Measurements from ENCODE around the gene FBXL19. TPM values are rescaled to one million over a fixed set of nuclear protein-coding genes. Genes with fewer than 3 reads are reported as not detected.

FBXL19 gene
- total and polyA plus RNA-seq, 2 of the 13 experiments (the other 11 are each of a cell fraction or from before 2014, with no cell fraction given) = 6.0 to 13.7 TPM

DNA sequence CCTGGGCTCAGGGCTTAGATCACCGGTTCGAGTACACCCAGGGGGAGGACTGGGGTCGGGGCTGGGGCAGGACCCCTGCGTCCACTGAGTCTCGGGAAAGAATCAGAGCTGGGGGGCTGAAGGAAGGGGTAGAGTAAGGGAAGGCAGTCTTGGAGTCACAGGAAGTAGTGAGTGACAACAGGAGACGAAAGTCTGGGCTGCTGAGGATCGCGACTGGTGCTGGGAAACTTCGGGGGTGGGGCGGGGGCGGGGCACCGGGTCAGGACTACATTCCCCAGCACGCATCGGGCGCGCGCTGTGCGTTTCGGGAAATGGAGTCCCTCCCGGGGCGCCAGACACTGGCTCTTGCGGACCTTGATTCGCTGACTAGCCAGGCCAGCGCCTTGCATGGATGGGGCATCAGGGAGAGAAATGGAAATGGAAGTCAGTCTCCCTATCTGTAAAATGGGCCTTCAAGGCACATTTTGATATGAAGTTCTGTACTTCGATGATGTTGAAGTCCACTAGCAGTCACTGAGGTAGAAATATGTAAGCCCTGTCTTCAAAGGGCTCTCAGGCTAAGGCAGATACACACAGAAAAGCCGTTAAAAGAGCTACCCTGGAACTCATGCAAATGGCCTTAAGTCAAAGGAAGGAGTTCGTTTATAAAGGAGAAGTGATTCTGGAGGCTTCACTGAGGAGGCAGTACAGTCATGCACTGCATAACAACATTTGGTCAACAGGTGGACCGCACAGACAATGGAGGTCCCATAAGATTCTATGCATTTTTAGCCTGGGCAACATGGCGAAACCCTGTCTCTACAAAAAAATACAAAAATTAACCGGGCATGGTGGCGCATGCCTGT is 26.3 kb upstream of the FBXL19 start (continued):
- TF ChIP-seq THYN1 (CRISPR knock-in tag; IDR thresholded peaks at IDR 0.05; ENCODE audit: borderline replicate concordance, low read depth) (no peak), ZBTB7A (CRISPR knock-in tag; IDR thresholded peaks at IDR 0.05) (no peak), SRF (IDR thresholded peaks at IDR 0.05; ENCODE audit: low read depth, low read length) (0 out of 2 replicates have a peak, but pooled peaks have one; percentile 16), ZNF564 (CRISPR knock-in tag; IDR thresholded peaks at IDR 0.05) (no peak), ZNF547 (CRISPR knock-in tag; IDR thresholded peaks at IDR 0.05) (no peak), ZFP36L1 (CRISPR knock-in tag; IDR thresholded peaks at IDR 0.05) (peak; percentile 34; the same call in 1 of the 2 replicates), ETV6 (CRISPR knock-in tag; conservative IDR thresholded peaks at IDR 0.05) (no peak), ZNF234 (CRISPR knock-in tag; conservative IDR thresholded peaks at IDR 0.05) (no peak), MIXL1 (CRISPR knock-in tag; IDR thresholded peaks at IDR 0.05) (no peak), ZSCAN12 (CRISPR knock-in tag; IDR thresholded peaks at IDR 0.05) (no peak), NFE2L2 (IDR thresholded peaks at IDR 0.05; ENCODE audit: low read length) (no peak), NKX3-1 (CRISPR knock-in tag; IDR thresholded peaks at IDR 0.05) (no peak), POLR2AphosphoS2 (IDR thresholded peaks at IDR 0.05; ENCODE audit: low read depth, low read length) (no peak)
- TF ChIP-seq, protein P1, sequence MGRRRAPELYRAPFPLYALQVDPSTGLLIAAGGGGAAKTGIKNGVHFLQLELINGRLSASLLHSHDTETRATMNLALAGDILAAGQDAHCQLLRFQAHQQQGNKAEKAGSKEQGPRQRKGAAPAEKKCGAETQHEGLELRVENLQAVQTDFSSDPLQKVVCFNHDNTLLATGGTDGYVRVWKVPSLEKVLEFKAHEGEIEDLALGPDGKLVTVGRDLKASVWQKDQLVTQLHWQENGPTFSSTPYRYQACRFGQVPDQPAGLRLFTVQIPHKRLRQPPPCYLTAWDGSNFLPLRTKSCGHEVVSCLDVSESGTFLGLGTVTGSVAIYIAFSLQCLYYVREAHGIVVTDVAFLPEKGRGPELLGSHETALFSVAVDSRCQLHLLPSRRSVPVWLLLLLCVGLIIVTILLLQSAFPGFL (CRISPR knock-in tag; IDR thresholded peaks at IDR 0.05) = no peak
- TF ChIP-seq, protein P2, sequence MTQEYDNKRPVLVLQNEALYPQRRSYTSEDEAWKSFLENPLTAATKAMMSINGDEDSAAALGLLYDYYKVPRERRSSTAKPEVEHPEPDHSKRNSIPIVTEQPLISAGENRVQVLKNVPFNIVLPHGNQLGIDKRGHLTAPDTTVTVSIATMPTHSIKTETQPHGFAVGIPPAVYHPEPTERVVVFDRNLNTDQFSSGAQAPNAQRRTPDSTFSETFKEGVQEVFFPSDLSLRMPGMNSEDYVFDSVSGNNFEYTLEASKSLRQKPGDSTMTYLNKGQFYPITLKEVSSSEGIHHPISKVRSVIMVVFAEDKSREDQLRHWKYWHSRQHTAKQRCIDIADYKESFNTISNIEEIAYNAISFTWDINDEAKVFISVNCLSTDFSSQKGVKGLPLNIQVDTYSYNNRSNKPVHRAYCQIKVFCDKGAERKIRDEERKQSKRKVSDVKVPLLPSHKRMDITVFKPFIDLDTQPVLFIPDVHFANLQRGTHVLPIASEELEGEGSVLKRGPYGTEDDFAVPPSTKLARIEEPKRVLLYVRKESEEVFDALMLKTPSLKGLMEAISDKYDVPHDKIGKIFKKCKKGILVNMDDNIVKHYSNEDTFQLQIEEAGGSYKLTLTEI (CRISPR knock-in tag; conservative IDR thresholded peaks at IDR 0.05) = no peak
- TF ChIP-seq, protein P3, sequence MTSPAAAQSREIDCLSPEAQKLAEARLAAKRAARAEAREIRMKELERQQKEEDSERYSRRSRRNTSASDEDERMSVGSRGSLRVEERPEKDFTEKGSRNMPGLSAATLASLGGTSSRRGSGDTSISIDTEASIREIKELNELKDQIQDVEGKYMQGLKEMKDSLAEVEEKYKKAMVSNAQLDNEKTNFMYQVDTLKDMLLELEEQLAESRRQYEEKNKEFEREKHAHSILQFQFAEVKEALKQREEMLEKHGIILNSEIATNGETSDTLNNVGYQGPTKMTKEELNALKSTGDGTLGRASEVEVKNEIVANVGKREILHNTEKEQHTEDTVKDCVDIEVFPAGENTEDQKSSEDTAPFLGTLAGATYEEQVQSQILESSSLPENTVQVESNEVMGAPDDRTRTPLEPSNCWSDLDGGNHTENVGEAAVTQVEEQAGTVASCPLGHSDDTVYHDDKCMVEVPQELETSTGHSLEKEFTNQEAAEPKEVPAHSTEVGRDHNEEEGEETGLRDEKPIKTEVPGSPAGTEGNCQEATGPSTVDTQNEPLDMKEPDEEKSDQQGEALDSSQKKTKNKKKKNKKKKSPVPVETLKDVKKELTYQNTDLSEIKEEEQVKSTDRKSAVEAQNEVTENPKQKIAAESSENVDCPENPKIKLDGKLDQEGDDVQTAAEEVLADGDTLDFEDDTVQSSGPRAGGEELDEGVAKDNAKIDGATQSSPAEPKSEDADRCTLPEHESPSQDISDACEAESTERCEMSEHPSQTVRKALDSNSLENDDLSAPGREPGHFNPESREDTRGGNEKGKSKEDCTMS (CRISPR knock-in tag; conservative IDR thresholded peaks at IDR 0.05) = no peak
- TF ChIP-seq, protein P4, sequence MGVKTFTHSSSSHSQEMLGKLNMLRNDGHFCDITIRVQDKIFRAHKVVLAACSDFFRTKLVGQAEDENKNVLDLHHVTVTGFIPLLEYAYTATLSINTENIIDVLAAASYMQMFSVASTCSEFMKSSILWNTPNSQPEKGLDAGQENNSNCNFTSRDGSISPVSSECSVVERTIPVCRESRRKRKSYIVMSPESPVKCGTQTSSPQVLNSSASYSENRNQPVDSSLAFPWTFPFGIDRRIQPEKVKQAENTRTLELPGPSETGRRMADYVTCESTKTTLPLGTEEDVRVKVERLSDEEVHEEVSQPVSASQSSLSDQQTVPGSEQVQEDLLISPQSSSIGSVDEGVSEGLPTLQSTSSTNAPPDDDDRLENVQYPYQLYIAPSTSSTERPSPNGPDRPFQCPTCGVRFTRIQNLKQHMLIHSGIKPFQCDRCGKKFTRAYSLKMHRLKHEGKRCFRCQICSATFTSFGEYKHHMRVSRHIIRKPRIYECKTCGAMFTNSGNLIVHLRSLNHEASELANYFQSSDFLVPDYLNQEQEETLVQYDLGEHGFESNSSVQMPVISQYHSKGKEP (CRISPR knock-in tag; IDR thresholded peaks at IDR 0.05) = no peak
- TF ChIP-seq, protein P5, sequence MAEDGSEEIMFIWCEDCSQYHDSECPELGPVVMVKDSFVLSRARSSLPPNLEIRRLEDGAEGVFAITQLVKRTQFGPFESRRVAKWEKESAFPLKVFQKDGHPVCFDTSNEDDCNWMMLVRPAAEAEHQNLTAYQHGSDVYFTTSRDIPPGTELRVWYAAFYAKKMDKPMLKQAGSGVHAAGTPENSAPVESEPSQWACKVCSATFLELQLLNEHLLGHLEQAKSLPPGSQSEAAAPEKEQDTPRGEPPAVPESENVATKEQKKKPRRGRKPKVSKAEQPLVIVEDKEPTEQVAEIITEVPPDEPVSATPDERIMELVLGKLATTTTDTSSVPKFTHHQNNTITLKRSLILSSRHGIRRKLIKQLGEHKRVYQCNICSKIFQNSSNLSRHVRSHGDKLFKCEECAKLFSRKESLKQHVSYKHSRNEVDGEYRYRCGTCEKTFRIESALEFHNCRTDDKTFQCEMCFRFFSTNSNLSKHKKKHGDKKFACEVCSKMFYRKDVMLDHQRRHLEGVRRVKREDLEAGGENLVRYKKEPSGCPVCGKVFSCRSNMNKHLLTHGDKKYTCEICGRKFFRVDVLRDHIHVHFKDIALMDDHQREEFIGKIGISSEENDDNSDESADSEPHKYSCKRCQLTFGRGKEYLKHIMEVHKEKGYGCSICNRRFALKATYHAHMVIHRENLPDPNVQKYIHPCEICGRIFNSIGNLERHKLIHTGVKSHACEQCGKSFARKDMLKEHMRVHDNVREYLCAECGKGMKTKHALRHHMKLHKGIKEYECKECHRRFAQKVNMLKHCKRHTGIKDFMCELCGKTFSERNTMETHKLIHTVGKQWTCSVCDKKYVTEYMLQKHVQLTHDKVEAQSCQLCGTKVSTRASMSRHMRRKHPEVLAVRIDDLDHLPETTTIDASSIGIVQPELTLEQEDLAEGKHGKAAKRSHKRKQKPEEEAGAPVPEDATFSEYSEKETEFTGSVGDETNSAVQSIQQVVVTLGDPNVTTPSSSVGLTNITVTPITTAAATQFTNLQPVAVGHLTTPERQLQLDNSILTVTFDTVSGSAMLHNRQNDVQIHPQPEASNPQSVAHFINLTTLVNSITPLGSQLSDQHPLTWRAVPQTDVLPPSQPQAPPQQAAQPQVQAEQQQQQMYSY (CRISPR knock-in tag; IDR thresholded peaks at IDR 0.05) = no peak

Data from HepG2 (cell line).